ENCODE measurements around the gene KRT35. TPM values are rescaled to one million over a fixed set of nuclear protein-coding genes. Genes with fewer than 3 reads are reported as not detected.

KRT35 gene
- not detected in 2 replicates for total RNA-seq

GRCh38 chr17:41481036-41481435, at the start of gene KRT35:
Gene KRT35, minus strand, starts transcription at chr17:41481151. Its CDS starts 54 bp downstream, at chr17:41481097.

GRCh38 chr17:41518789-41519449, 38.0 kb upstream of the KRT35 start, which contains the start of gene KRT15:
Gene KRT15, minus strand, starts transcription at chr17:41518890. Its CDS starts 63 bp downstream, at chr17:41518827.

GRCh38 chr17:41505007-41505808, 24.3 kb upstream of the KRT35 start, which contains the start of gene KRT13:
Gene KRT13, minus strand, starts transcription at chr17:41505612. Its CDS starts 62 bp downstream, at chr17:41505550.

GRCh38 chr17:41489531-41489930, 8.6 kb upstream of the KRT35 start, which contains the start of gene KRT36:
Gene KRT36, minus strand, starts transcription at chr17:41489910. Its CDS starts 46 bp downstream, at chr17:41489864.

GRCh38 chr17:41466988-41467387, 14.0 kb downstream of the KRT35 start, which contains the start of gene KRT32:
Gene KRT32, minus strand, starts transcription at chr17:41467386. Its CDS starts 61 bp downstream, at chr17:41467325.

GRCh38 chr17:41440531-41441033, 40.4 kb downstream of the KRT35 start, which contains the start of gene KRT38:
Gene KRT38, minus strand, starts transcription at chr17:41440983. Its CDS starts 62 bp downstream, at chr17:41440921.

Other genes with a start within 250 kb of the KRT35 start
- not detected in 2 replicates for gene KRTAP9-3, start 248.7 kb downstream of the KRT35 start, total RNA-seq
- not detected in 2 replicates for gene KRTAP9-8, start 243.2 kb downstream of the KRT35 start, total RNA-seq
- gene KRTAP9-4, start 231.5 kb downstream of the KRT35 start, total RNA-seq = not detected in 2 replicates
- not detected in 2 replicates for gene KRTAP9-9, start 225.8 kb downstream of the KRT35 start, total RNA-seq
- gene KRTAP9-6, start 215.8 kb downstream of the KRT35 start, total RNA-seq = not detected in 2 replicates
- not detected in 2 replicates for gene KRTAP9-7, start 205.5 kb downstream of the KRT35 start, total RNA-seq
- not detected in 2 replicates for gene KRTAP29-1, start 178.3 kb downstream of the KRT35 start, total RNA-seq
- not detected in 2 replicates for gene KRTAP16-1, start 171.8 kb downstream of the KRT35 start, total RNA-seq
- gene KRTAP17-1, start 165.4 kb downstream of the KRT35 start, total RNA-seq = not detected in 2 replicates
- 0.28 and 0.68 TPM in 2 replicates for gene KRT33A, start 130.3 kb downstream of the KRT35 start, total RNA-seq
- gene KRT33B, start 111.3 kb downstream of the KRT35 start, total RNA-seq = 1.1 and 59.1 TPM in 2 replicates
- 1.00 and 2.7 TPM in 2 replicates for gene KRT34, start 98.8 kb downstream of the KRT35 start, total RNA-seq
- gene KRT31, start 83.5 kb downstream of the KRT35 start, total RNA-seq = 0.14 and 0.34 TPM in 2 replicates
- gene KRT37, start 56.6 kb downstream of the KRT35 start, total RNA-seq = 2.1 TPM in 1 of 2 replicates, not detected in the other
- 0.07 TPM in 1 of 2 replicates, not detected in the other for gene KRT38, start 40.2 kb downstream of the KRT35 start, total RNA-seq
- gene KRT32, start 13.8 kb downstream of the KRT35 start, total RNA-seq = not detected in 2 replicates
- not detected in 2 replicates for gene KRT36, start 8.8 kb upstream of the KRT35 start, total RNA-seq
- 6.5 and 231 TPM in 2 replicates for gene KRT13, start 24.5 kb upstream of the KRT35 start, total RNA-seq
- gene KRT15, start 37.7 kb upstream of the KRT35 start, total RNA-seq = 38.3 and 63.4 TPM in 2 replicates
- 637 and 3,236 TPM in 2 replicates for gene KRT19, start 47.2 kb upstream of the KRT35 start, total RNA-seq
- 0.21 and 0.34 TPM in 2 replicates for gene KRT9, start 90.9 kb upstream of the KRT35 start, total RNA-seq
- gene KRT14, start 105.7 kb upstream of the KRT35 start, total RNA-seq = 254 and 1,560 TPM in 2 replicates
- 2,627 and 3,653 TPM in 2 replicates for gene KRT16, start 131.6 kb upstream of the KRT35 start, total RNA-seq
- 27,930 and 28,043 TPM in 2 replicates for gene KRT17, start 143.4 kb upstream of the KRT35 start, total RNA-seq
- 140 and 223 TPM in 2 replicates for gene EIF1, start 207.7 kb upstream of the KRT35 start, total RNA-seq
- gene GAST, start 231.2 kb upstream of the KRT35 start, total RNA-seq = 1.0 TPM in 1 of 2 replicates, not detected in the other

Measured in nasal cavity respiratory epithelium epithelial cell of viscerocranial mucosa (primary cell).